ENCODE data around the gene GHRHR. TPM values are rescaled to one million over a fixed set of nuclear protein-coding genes. Genes with fewer than 3 reads are reported as not detected.

Gene GHRHR
- total and polyA plus RNA-seq, 2 experiments from 2014 or later = 12.2 TPM; not detected in 1

GRCh38 chr7:30965883-30966282, 2.1 kb downstream of the GHRHR start:
- WGBS (ENCODE audit: low lambda C conversion rate, missing lambda C conversion rate) = 88% methylated on average over 9 of the region's 9 CpGs
- TF ChIP-seq EZH2phosphoT487 (IDR thresholded peaks at IDR 0.05; ENCODE audit: low read depth, severe bottlenecking, unreplicated experiment) (no peak), CTCF (IDR thresholded peaks at IDR 0.05; ENCODE audit: poor library complexity) (no peak), EZH2 (IDR thresholded peaks at IDR 0.05; ENCODE audit: borderline replicate concordance) (no peak)
- Histone ChIP-seq H3K9me3 (ENCODE audit: low read depth) (no peaks in the 10 kb centered on the region), H2AFZ (no peak overlapping the region), H3K4me2 (no peak overlapping the region), H3K79me2 (no peaks in the 10 kb centered on the region), H3K27me3 (no peaks in the 10 kb centered on the region), H3K9me2 (replicated peaks; ENCODE audit: insufficient read depth) (no peaks in the 10 kb centered on the region), H4K20me1 (ENCODE audit: insufficient read depth, poor library complexity, severe bottlenecking) (no peaks in the 10 kb centered on the region), H3K36me3 (replicated peaks; ENCODE audit: insufficient read depth, low read depth) (no peaks in the 10 kb centered on the region), H3K27ac (no peak overlapping the region), H3K4me1 (ENCODE audit: insufficient read depth) (no peaks in the 10 kb centered on the region), H3K4me3 (no peak overlapping the region)
- DNase-seq (ENCODE audit: low spot score) = no peak

- Histone ChIP-seq H3K27me3 (peaks cover 4% of the 10 kb centered on the region), H4K20me1 (ENCODE audit: insufficient read depth, poor library complexity, severe bottlenecking) (no peaks in the 10 kb centered on the region), H3K27ac (no peak overlapping the region), H2AFZ (no peak overlapping the region), H3K4me1 (ENCODE audit: insufficient read depth) (no peaks in the 10 kb centered on the region), H3K36me3 (replicated peaks; ENCODE audit: insufficient read depth, low read depth) (no peaks in the 10 kb centered on the region), H3K9me2 (replicated peaks; ENCODE audit: insufficient read depth) (no peaks in the 10 kb centered on the region), H3K79me2 (no peaks in the 10 kb centered on the region), H3K4me2 (no peak overlapping the region), H3K4me3 (no peak overlapping the region), H3K9me3 (ENCODE audit: low read depth) (no peaks in the 10 kb centered on the region)
- DNase-seq (ENCODE audit: low spot score) = no peak
- WGBS (ENCODE audit: low lambda C conversion rate, missing lambda C conversion rate) = 100% methylated on average over 2 of the region's 2 CpGs
- TF ChIP-seq EZH2 (IDR thresholded peaks at IDR 0.05; ENCODE audit: borderline replicate concordance) = no peak
- no peak for TF ChIP-seq CTCF (IDR thresholded peaks at IDR 0.05; ENCODE audit: poor library complexity)
- no peak for TF ChIP-seq EZH2phosphoT487 (IDR thresholded peaks at IDR 0.05; ENCODE audit: low read depth, severe bottlenecking, unreplicated experiment)
These were observed 4.5 kb downstream of the GHRHR start for GRCh38 chr7:30968294-30968693.

GRCh38 chr7:30968747-30969603, 5.2 kb downstream of the GHRHR start:
- Histone ChIP-seq H3K4me3 (no peak overlapping the region), H3K4me1 (ENCODE audit: insufficient read depth) (no peaks in the 10 kb centered on the region), H3K79me2 (no peaks in the 10 kb centered on the region), H3K36me3 (replicated peaks; ENCODE audit: insufficient read depth, low read depth) (no peaks in the 10 kb centered on the region), H3K27me3 (peaks cover 4% of the 10 kb centered on the region), H2AFZ (no peak overlapping the region), H3K4me2 (no peak overlapping the region), H3K9me3 (ENCODE audit: low read depth) (no peaks in the 10 kb centered on the region), H3K27ac (no peak overlapping the region), H4K20me1 (ENCODE audit: insufficient read depth, poor library complexity, severe bottlenecking) (no peaks in the 10 kb centered on the region), H3K9me2 (replicated peaks; ENCODE audit: insufficient read depth) (no peaks in the 10 kb centered on the region)
- WGBS (ENCODE audit: low lambda C conversion rate, missing lambda C conversion rate) = 82% methylated on average over 7 of the region's 7 CpGs
- no peak for DNase-seq (ENCODE audit: low spot score)
- TF ChIP-seq EZH2phosphoT487 (IDR thresholded peaks at IDR 0.05; ENCODE audit: low read depth, severe bottlenecking, unreplicated experiment) = no peak
- TF ChIP-seq CTCF (IDR thresholded peaks at IDR 0.05; ENCODE audit: poor library complexity) = no peak
- TF ChIP-seq EZH2 (IDR thresholded peaks at IDR 0.05; ENCODE audit: borderline replicate concordance) = no peak

Data from hepatocyte (in vitro differentiated cells).